Head of caudate nucleus (tissue), 42 donors: ENCODE data around the gene APC2.
"Not testable (repeated sequence)": the region's sequence is repeated elsewhere in the genome, so short reads cannot be mapped to it uniquely, and the experiment has no call there.

Experiments used
- DNase-seq, 42 donors: peaks; one replicate each; pipeline versions ENCODE4 v3.0.0 to v3.0.0-alpha.2; 2020 to 2021; ENCODE audit warnings: mixed read lengths in 7 of 42
- intact Hi-C: fragments of 100-400 bp; cut with DNase I; formaldehyde crosslinking; loops from one replicate; pipeline ENCODE4 v1.15.0; 2022

Gene APC2

DNA sequence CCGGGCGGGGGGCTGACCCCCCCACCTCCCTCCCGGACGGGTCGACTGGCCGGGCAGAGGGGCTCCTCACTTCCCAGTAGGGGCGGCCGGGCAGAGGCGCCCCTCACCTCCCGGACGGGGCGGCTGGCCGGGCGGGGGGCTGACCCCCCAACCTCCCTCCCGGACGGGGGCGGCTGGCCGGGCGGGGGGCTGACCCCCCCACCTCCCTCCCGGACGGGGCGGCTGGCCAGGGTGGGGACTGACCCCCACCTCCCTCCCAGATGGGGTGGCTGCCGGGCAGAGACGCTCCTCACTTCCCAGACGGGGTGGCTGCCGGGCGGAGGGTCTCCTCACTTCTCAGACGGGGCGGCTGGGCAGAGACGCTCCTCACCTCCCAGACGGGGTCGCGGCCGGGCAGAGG, 49.3 kb downstream of the APC2 start:
- intact Hi-C loops, DNase-seq: not testable (repeated sequence)

DNA sequence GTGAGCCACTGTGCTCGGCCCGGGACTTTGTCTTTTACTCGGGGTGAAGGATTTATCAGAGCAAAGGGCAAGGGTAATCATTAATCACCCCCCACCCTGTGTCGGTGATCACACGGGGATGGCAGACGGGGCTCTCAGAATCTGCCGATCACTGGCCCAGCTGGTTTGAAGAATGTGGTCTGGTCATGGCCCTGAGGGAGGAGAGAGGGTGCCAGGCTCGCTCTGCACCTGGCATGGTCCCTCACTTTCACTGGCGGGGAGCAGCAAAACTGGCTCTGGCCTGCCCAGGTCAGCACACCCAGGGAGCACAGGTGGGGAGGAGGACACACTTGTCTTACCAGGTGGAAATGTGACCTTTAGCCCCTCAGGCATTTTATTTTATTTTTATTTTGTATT, 51.3 kb downstream of the APC2 start:
- no peak for DNase-seq
- intact Hi-C loops: no loop called here

DNA sequence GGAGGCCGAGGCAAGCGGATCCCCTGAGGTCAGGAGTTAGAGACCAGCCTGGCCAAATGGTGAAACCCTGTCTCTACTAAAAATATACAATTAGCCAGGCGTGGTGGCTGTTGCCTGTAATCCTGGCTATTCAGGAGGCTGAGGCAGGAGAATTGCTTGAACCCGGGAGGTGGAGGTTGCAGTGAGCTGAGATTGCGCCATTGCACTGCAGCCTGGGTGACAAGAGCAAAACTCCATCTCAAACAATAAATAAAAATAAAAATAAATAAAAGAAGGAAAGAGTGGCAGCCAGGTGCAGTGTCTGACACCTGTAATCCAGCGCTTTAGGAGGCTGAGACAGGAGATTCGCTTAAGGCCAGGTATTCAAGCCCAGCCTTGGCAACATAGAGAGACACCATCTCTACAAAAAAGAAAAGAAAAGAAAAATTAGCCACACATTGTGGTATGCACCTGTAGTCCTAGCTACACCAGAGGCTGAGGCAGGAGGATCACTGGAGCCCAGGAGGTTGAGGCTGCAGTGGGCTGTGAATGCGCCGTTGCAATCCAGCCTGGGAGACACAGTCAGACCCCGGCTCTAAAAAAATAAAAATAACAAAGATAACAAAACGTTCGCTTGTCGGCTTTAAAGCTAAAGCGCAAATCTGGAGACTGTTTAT, 52.6 kb downstream of the APC2 start:
- intact Hi-C loops: no loop called here
- DNase-seq: no peak

DNA sequence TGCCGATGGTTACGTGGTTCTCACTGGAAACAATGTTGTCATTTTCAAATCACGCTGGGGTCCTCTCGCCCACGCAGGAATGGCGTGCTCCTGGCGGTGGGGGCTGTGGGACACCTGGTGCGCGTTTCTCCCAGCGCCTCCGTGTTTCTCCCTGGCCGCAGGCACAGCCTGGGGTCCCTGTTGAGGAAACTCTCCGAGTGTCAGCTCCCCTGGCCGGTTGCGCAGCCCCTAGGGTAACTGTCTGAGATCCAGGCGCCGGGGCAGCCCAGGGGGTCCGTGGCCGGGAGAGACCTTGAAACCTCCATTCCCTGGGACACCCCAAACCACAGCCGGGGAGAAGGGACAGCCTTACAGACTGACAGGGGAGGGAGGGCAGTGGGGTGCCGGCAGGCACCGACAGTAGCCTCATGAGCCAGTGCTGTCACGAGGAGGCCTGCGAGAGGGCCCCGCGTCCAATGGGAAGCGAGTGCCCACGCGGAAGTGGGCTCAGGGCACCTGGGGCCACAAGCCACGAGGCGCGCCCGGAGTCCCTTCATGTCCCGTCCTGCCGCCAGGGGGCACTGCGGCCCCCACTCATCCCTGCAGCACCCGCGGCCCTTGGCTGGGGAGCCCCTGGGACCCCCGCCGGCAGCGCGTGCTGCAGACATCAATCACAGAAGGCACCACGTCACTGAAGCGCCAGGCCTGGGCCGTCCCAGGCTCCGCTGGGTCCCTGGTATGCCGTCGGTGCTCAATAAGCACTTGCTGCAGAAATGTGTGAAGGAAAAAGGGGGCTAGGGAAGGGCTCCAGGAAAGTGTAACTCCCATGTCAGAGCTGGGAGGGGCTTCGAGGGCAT, 53.4 kb downstream of the APC2 start:
- DNase-seq: peak; percentile 30 to 85 (median 63)
- intact Hi-C loops: no loop called here

DNA sequence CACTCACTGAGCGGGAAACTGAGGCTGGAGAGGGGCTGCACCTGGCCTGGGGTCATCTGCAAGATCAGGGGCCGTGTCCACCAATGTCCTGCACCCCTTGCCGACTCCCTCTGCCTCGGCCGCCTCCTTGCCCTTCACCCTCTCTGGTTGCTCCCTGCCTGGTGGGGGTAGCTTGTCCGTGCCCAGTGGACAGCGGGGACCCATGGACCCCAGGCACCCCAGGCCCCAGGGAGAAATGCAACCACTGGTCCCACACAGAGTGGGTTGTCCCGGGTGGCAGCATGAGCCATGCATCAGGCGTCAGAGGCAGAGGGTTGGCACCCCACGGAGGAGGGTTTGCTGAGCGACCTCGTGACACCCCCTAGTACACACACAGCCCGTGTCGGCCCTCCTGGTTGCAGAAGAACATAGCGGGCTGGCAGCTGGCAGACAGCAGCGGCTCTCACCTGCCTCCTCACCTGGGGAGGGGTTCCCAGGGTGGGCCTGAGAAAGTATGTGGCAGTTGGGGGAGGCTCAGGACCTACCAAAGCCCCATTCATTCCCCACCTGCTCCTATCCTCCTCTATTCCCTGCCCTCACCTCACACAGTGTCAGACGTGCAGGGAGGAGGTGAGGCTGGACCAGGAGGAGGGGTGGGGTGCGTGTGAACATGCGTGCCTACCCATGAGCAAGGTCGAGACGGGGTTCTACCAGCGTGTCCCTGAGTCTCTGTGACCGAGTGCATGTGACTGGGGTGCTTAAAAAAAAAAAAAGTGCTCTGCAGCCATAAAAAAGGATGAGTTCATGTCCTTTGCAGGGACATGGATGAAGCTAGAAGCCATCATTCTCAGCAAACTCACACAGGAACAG, 54.2 kb downstream of the APC2 start:
- no peak for DNase-seq
- intact Hi-C loops: no loop called here

DNA sequence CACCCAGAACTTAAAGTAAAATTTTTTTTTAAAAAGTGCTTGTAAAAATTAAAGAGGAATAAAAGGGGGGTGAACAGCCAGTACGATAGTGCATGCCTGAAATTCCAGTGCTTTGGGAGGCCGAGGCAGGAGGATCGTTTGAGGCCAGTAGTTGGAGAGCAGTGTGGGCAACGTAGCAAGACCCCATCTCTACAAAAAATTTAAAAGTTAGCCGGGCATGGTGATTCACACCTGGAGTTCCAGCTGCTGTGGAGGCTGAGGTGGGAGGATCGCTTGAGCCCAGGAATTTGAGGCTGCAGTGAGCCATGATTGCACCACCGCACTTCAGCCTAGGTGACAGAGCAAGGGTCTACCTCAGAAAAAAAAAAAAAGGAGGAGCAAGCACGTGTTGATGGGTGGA, 55.1 kb downstream of the APC2 start:
- DNase-seq: no peak
- intact Hi-C loops: no loop called here

DNA sequence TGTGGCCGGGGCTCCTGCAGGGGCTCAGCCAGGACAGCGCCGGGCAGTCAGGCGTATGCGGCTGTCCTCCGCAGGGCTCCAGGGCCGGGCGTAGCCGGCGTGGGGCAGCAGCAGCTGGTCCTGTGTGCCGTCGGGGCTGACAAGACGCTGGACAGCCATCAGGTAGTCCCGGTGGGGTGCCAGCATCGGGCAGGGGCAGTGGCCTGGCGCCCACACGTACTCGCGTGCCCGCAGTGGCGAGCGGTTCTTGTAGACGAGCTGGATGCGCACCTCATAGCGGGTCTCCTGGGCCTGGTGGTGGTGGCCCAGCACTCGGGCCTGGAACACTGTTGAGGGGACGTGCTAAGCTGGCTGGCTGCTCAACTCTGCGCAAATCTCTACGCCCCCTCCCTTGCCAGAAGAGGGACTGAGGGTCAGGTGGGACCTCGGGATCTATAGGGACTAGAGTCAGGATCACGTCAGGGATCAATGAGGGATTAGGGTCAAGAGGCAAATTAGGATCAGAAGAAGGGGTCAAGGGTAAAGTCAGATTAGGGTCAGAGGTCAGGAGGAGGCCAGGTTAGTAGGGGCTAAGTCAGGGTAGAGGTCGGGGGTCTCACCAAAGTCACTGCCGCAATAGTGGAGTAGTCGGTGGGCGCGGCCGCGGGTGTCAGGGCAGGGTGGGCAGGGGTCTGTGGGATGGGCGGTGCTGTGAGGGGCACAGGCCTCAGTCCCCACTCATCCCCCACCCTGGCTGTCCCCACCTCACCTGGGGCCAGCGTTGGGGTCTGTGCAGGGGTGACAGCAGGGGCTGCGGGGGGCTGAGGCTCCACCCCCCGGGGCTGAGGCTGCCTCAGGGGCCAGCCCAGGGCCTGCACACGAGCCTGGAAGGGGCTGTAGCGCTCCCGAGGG, 56.3 kb downstream of the APC2 start:
- intact Hi-C loops: no loop called here
- DNase-seq: no peak

DNA sequence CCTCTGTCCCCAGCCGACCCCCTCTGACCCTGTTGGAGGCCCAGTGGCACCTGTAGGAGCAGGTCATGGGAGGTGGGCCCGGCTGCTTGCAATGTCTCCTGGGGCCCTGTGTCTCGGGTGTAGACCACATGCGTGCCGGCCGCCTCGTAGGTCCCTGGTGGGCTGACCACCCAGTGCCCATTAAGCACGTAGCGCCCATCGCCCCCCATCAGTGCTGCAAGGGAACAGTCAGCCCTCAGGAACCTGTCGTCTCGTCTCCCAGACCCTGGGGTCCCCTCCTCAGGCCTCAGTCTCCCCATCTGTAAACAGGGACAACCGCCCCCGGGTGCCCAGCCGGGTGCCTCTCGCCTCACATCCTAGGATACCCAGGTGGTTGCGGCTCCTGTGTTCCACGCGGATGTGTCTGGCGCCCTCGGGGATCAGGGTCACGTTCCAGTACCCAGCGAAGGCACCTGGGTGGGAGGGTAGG, 57.3 kb downstream of the APC2 start:
- intact Hi-C loops: no loop called here
- peak in 1 of 42 donors; percentile 10 for DNase-seq

DNA sequence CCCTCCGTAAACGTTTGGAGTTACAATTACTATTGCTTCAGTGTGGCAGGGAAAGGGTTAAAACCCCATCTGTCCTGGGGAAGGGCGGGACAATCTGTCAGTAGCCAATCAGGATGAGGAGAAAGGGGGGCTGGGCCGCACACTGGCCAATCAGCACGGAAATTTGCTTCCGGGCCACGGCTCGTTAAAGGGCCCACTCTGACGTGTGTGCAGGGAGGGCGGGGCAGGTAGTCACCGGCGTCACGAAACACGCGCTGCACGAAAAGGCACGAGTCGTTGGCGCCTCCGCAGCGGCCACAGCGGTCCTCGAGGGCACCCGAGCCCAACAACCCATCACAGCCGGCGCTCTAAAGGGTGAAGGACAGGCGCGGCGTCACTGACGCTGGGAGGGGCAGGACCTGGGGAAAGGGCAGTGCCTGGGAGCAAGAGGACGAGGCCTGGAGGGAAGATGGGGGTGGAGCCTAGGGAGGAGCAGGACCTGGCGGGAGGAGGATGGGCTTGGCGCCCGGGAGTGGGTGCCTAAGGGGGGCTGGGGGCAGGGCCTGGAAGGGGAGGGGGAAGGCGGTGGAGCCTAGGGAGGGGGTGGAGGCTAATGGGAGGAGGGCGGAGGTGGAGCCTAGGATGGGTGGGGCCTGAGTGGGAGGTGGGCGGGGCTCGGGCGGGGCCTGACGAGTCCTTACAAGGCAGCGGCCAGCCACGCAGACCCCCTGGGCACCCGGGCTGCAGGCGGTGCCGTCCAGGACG, 58.0 kb downstream of the APC2 start:
- DNase-seq: peak; percentile 90 to 97 (median 94)
- intact Hi-C loops: loop anchor here (2.0 kb wide), 1 partner anchor 17 kb away; the partner anchor contains the start of genes PCSK4 and REEP6

DNA sequence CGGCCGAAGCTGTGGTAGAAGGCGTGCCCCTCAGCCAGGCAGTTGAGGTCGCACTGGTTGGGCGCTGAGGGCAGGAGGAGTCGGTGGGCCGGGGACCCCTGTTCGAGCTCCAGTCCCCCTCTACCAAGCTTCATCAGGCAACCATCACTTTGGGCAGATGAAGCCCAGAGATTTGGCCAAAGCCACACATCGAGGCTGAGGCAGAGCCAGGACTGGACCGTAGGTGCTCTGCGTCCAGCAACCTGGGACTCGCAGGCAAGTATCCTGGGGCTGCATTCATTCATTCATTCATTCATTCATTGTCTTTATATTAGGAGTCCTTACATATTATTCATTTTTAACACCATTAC, 58.6 kb downstream of the APC2 start:
- intact Hi-C loops: loop anchor here (2.0 kb wide), 1 partner anchor 18 kb away; the partner anchor contains the start of genes PCSK4 and REEP6
- no peak for DNase-seq

DNA sequence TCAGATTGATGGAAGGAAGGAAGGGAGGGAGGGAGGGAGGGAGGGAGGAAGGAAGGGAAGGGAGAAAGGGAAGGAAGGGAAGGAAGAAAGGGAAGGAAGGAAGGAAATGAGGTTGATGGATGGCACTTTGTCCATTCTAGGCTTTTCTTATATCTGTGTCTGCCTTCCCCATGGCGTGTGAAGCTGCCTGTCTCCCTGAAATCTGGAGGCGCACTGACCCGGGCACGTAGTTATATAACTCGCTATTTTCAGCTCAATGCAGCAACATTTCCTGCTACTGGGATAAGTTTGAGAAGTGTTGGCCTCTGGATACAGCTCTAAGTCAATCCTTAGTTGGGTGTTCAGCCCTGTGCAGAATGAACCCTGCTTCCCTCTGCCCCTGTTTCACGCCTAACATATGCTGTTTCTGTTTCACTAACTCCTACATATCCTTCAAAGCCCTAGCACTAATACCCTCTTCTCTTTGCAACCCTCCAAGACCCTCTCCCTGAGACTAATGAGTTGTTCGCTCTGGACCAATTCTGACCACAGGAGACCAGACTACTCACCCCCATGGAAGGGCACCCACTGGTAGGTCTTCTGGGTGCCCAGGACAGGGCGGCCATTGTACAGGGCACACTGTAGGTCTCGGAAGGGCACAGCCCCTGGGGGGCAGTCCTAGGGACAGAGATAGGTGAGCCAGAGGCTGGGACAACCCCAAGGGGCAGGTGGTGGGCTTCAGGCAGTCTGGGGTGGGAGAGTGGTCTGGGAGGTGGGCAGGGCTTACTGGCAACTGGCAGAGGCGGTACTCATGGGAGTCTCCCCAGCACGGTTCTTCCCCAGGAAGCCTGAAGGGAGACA, 59.9 kb downstream of the APC2 start:
- intact Hi-C loops: loop anchor here (2.0 kb wide), 1 partner anchor 19 kb away; the partner anchor contains the start of genes PCSK4 and REEP6
- DNase-seq: peak in 21 of 42 donors; percentile 23 to 74 (median 47)

DNA sequence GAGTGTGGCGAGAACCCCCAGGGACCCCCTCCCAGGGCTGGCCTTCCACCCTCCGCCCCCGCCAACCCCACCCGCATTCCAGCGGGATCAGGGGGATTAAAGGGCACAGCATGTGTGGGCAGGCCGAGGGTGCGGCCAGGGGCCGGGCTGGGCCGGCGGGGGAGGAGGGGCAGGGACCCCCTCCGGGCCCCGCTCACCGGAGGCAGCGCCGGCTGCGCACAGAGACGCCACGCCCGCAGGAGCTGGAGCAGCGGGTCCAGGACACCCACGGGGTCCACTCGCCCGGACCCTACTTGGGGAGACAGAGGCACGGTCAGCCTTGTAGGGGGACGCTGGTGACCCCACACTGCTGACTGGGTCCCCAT, 60.5 kb downstream of the APC2 start:
- no peak for DNase-seq
- intact Hi-C loops: no loop called here

DNA sequence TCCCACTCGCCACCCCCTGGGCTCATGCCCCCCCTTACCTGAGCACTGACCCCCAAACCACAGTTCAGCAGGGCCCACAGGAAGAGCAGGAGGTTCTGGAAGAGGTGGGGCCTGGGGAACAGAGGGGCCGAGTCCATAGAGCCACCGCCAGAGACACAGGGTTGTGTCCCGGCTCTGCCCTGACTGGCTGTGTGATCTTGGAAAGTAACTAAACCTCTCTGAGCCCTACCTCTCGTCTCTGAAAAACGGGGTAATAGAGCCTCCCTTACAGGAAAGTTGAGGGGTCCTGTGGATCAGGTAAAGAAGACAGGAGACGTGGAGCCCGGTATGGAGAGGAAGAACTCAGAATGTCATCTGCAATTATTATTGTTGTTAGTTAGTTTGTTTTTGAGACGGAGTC, 60.9 kb downstream of the APC2 start:
- DNase-seq: no peak
- intact Hi-C loops: no loop called here

DNA sequence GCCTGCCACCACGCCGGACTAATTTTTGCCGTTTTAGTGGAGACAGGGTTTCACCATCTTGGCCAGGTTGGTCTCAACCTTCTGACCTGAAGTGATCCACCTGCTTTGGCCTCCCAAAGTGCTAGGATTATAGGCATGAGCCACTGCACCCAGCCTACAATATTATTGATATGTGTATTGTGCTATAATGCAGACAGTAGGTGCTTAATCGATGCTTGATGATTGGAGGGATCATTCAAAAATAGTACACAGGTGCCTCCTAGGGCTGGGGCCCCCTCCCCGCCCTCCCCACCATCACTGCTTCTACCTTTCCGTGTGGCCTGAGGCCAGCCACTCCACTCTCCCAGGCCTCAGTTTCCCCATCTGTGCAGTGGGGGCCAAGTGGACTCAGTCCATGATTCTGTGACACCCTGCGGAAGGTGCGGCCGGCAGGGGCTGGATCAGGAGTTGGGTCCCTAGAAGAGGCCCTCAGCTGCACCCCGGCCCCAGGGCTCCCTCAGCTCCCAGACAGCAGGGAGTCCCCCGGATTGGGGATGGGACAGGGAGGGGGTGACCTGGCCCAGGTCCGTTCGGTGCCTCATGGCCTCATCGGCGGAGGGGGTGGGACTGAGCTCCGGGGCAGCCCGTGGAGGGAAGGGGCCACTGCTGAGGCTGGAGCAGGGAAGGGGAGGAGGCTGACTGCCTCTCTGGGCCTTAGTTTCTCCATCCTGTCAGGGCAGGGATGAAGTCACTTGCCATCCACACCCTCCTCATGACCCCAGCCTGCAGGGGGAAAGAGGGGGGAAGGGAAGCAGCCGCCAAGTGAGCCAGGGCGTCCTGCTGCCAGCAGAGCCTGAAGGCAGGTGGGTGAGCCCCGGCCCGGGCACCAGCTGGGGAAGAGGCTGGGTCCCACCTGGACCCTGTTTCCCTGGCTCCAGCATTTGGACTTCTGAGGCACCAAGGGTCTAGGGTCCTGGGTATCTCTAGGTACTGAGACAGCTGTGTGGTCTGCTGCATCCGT, 61.7 kb downstream of the APC2 start:
- intact Hi-C loops: no loop called here
- DNase-seq: no peak

DNA sequence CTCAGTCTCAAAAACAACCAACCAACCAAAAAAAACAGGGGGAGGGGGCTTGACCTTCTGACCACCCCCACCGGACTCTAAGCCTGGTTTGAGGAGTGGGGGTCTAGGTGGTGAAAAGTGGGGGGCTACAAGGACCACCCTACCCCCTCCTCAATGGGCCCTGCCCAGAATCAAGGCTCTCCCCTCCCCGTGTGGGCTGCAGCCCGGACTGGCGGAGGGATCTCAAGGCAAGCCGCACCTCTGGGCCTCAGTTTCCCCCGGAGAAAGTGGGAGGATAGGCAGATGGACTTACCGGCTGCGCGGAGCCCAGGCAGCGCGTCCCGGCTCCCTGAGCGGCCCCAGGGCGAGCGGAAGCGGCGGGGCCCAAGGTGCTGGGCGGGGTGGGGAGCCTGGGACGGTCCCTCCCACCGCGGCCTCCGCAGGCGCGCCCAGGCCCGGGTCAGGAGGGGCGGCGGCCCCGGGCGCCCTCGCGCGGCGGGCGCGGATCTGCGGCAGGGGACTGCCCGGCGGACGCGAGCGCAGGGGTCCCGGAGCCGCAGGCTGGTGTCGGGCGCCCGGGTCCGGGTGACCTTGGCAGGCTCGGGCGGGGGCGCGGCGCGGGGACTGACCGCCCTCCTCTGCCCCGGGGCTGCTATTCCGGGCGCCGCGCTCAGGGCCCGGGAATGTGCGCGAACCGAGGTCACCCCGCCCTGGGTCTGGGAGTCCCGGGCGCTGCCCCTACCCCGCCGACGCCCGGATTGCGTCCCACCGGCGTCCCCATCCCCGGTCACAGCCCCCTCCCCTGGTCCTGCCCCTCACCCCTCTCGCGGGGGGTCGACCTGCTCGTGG, 63.0 kb downstream of the APC2 start, which contains the start of gene ADAMTSL5:
Gene ADAMTSL5, minus strand, starts transcription at position 349 of the 828 bp plus-strand sequence. CDS start 2,076 bp downstream, outside the sequence.
- intact Hi-C loops: no loop called here
- no peak for DNase-seq
